ENCODE data around the gene TAF7.

Gene TAF7, protein sequence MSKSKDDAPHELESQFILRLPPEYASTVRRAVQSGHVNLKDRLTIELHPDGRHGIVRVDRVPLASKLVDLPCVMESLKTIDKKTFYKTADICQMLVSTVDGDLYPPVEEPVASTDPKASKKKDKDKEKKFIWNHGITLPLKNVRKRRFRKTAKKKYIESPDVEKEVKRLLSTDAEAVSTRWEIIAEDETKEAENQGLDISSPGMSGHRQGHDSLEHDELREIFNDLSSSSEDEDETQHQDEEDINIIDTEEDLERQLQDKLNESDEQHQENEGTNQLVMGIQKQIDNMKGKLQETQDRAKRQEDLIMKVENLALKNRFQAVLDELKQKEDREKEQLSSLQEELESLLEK

DNA sequence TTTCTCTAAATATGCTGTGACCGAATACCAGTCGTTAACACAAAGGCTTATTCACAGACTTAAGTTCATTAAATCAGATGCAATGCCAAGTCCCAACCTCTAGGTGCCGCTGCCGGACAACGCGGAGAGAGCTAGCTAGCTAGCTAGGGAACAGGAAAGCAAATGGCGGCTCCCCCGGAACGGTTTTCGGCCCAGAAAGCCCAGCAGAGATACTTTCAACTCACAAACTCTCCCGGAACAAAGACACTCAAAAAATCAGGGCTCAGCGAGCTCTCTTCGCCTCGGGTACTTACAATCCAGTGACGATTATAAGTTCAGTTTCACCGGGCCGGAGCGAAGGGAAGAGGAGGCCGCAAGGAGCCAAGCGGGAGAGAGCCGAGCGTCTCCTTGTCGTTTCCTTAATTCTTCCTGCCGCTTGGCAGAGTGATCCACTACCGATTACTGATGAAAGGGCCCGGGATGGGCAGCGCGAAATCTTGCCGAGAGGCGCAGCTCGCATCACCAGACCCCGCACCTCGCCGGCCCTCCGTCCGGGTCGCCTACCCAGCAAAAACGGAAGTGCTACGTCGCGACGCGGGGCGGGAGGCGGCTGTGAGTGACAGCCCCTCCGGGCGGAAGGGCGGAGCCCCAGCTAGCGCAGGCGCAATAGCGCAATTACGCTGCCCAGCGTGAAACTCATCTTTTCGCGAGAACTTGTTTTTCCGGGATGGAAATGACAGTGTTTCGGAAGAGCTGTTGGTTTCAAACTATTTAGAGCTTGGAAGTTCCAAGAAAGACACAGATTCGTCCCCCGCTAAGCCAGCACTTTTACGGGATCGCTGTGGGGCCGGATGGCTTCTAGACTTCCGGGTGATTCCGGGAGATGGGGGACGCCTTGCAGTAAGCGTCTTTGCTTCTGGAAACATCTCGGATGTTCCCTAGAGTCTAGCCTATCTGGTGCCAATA is at the start of gene TAF7:
TAF7 (minus strand) TSS at position 560 of the 945 bp plus-strand sequence. CDS start 740 bp downstream, outside the sequence.
- TF ChIP-seq ZBTB7A (IDR thresholded peaks at IDR 0.05; ENCODE audit: low read depth) (no peak), RAD21 (IDR thresholded peaks at IDR 0.05; ENCODE audit: low read depth) (peak; percentile 45), NFIC (IDR thresholded peaks at IDR 0.05) (peak; percentile 14; the same call in 1 of the 2 replicates), FOXM1 (IDR thresholded peaks at IDR 0.05; ENCODE audit: borderline replicate concordance, low read depth) (no peak), CEBPB (IDR thresholded peaks at IDR 0.05) (0 out of 2 replicates have a peak, but pooled peaks have one; percentile 2), TCF12 (IDR thresholded peaks at IDR 0.05; ENCODE audit: low read depth) (peak; percentile 38), TEAD4 (IDR thresholded peaks at IDR 0.05) (no peak), EGR1 (IDR thresholded peaks at IDR 0.05) (no peak), TAF1 (IDR thresholded peaks at IDR 0.05; ENCODE audit: low read depth) (peak; percentile 91), EP300 (IDR thresholded peaks at IDR 0.05; ENCODE audit: borderline replicate concordance) (no peak), CREB1 (IDR thresholded peaks at IDR 0.05; ENCODE audit: low read depth) (no peak), YY1 (IDR thresholded peaks at IDR 0.05; ENCODE audit: low read depth) (peak; percentile 89)
- TF ChIP-seq, protein P1, sequence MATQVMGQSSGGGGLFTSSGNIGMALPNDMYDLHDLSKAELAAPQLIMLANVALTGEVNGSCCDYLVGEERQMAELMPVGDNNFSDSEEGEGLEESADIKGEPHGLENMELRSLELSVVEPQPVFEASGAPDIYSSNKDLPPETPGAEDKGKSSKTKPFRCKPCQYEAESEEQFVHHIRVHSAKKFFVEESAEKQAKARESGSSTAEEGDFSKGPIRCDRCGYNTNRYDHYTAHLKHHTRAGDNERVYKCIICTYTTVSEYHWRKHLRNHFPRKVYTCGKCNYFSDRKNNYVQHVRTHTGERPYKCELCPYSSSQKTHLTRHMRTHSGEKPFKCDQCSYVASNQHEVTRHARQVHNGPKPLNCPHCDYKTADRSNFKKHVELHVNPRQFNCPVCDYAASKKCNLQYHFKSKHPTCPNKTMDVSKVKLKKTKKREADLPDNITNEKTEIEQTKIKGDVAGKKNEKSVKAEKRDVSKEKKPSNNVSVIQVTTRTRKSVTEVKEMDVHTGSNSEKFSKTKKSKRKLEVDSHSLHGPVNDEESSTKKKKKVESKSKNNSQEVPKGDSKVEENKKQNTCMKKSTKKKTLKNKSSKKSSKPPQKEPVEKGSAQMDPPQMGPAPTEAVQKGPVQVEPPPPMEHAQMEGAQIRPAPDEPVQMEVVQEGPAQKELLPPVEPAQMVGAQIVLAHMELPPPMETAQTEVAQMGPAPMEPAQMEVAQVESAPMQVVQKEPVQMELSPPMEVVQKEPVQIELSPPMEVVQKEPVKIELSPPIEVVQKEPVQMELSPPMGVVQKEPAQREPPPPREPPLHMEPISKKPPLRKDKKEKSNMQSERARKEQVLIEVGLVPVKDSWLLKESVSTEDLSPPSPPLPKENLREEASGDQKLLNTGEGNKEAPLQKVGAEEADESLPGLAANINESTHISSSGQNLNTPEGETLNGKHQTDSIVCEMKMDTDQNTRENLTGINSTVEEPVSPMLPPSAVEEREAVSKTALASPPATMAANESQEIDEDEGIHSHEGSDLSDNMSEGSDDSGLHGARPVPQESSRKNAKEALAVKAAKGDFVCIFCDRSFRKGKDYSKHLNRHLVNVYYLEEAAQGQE (IDR thresholded peaks at IDR 0.05; ENCODE audit: low read depth), result no peak
- TF ChIP-seq, protein P2, sequence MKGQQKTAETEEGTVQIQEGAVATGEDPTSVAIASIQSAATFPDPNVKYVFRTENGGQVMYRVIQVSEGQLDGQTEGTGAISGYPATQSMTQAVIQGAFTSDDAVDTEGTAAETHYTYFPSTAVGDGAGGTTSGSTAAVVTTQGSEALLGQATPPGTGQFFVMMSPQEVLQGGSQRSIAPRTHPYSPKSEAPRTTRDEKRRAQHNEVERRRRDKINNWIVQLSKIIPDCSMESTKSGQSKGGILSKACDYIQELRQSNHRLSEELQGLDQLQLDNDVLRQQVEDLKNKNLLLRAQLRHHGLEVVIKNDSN (IDR thresholded peaks at IDR 0.05), result no peak
- TF ChIP-seq, protein P3, sequence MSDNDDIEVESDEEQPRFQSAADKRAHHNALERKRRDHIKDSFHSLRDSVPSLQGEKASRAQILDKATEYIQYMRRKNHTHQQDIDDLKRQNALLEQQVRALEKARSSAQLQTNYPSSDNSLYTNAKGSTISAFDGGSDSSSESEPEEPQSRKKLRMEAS (IDR thresholded peaks at IDR 0.05), result peak; percentile 72

DNA sequence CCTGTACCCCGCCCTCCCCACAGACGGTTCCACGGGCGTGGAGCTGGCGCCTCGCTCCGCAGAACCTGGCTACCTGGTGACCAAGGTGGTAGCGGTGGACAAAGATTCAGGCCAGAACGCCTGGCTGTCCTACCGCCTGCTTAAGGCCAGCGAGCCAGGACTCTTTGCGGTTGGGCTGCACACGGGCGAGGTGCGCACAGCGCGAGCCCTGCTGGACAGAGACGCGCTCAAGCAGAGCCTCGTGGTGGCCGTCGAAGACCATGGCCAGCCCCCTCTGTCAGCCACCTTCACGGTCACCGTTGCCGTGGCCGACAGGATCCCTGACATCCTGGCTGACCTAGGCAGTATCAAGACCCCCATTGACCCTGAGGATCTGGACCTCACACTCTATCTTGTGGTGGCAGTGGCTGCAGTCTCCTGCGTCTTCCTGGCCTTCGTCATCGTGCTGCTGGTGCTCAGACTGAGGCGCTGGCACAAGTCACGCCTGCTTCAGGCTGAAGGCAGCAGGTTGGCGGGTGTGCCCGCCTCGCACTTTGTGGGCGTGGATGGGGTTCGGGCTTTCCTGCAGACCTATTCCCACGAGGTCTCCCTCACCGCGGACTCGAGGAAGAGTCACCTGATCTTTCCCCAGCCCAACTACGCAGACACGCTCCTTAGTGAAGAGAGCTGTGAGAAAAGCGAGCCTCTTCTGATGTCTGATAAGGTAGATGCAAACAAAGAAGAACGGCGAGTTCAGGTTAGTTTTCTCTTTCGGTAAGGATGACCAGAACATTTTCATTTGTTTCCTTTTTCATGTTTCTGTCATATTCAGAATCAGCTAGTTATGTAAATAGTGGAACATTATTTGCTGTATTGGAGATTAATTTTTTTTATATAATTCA is 45.7 kb upstream of the TAF7 start:
- no peak for TF ChIP-seq EP300 (IDR thresholded peaks at IDR 0.05; ENCODE audit: borderline replicate concordance)
- TF ChIP-seq CEBPB (IDR thresholded peaks at IDR 0.05), result no peak
- TF ChIP-seq ZBTB7A (IDR thresholded peaks at IDR 0.05; ENCODE audit: low read depth), result no peak
- TF ChIP-seq, protein P3 (IDR thresholded peaks at IDR 0.05), result no peak
- TF ChIP-seq, protein P2 (IDR thresholded peaks at IDR 0.05), result no peak
- no peak for TF ChIP-seq YY1 (IDR thresholded peaks at IDR 0.05; ENCODE audit: low read depth)
- TF ChIP-seq TAF1 (IDR thresholded peaks at IDR 0.05; ENCODE audit: low read depth), result no peak
- no peak for TF ChIP-seq NFIC (IDR thresholded peaks at IDR 0.05)
- TF ChIP-seq CREB1 (IDR thresholded peaks at IDR 0.05; ENCODE audit: low read depth), result no peak
- no peak for TF ChIP-seq FOXM1 (IDR thresholded peaks at IDR 0.05; ENCODE audit: borderline replicate concordance, low read depth)
- TF ChIP-seq RAD21 (IDR thresholded peaks at IDR 0.05; ENCODE audit: low read depth), result no peak

DNA sequence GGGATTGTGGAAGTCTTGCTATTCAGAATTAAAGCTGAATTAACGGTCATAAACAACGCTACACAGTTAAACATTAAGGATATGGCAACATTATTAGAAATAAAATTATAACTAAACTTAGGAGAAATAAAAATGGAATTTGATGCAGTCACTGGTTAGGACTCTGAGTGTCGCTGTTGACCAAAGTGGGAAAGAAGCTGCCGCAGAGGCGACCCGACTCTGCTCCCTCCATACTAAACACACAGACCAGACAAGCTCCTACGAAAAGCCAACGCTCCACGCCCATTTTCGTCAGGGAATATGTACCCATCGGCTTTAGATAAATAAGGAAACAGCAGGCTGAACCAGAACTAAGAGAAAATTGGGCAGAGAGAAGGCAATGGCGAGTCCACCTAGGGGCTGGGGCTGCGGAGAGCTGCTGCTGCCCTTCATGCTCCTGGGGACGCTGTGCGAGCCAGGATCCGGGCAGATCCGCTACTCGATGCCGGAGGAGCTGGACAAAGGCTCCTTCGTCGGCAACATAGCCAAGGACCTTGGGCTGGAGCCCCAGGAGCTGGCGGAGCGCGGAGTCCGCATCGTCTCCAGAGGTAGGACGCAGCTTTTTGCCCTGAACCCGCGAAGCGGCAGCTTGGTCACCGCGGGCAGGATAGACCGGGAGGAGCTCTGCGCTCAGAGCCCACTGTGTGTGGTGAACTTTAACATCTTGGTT is 43.5 kb upstream of the TAF7 start, which contains the start of gene PCDHGA5:
PCDHGA5 (plus strand) TSS at position 211 of the 709 bp plus-strand sequence; CDS start at position 380, 169 bp downstream.
- no peak for TF ChIP-seq CREB1 (IDR thresholded peaks at IDR 0.05; ENCODE audit: low read depth)
- TF ChIP-seq, protein P1 (IDR thresholded peaks at IDR 0.05; ENCODE audit: low read depth), result no peak
- TF ChIP-seq NFIC (IDR thresholded peaks at IDR 0.05), result no peak
- no peak for TF ChIP-seq TCF12 (IDR thresholded peaks at IDR 0.05; ENCODE audit: low read depth)
- TF ChIP-seq TEAD4 (IDR thresholded peaks at IDR 0.05), result no peak
- TF ChIP-seq, protein P2 (IDR thresholded peaks at IDR 0.05), result no peak
- TF ChIP-seq EGR1 (IDR thresholded peaks at IDR 0.05), result no peak
- TF ChIP-seq CEBPB (IDR thresholded peaks at IDR 0.05), result no peak
- no peak for TF ChIP-seq YY1 (IDR thresholded peaks at IDR 0.05; ENCODE audit: low read depth)
- TF ChIP-seq, protein P3 (IDR thresholded peaks at IDR 0.05), result no peak
- TF ChIP-seq RAD21 (IDR thresholded peaks at IDR 0.05; ENCODE audit: low read depth), result no peak
- TF ChIP-seq ZBTB7A (IDR thresholded peaks at IDR 0.05; ENCODE audit: low read depth), result no peak
- TF ChIP-seq FOXM1 (IDR thresholded peaks at IDR 0.05; ENCODE audit: borderline replicate concordance, low read depth), result no peak
- TF ChIP-seq TAF1 (IDR thresholded peaks at IDR 0.05; ENCODE audit: low read depth), result no peak
- TF ChIP-seq EP300 (IDR thresholded peaks at IDR 0.05; ENCODE audit: borderline replicate concordance), result no peak
